ENCODE results near the gene GARIN3. TPM values are rescaled to one million over a fixed set of nuclear protein-coding genes. Genes with fewer than 3 reads are reported as not detected.
"Not testable (repeated sequence)": the region's sequence is repeated elsewhere in the genome, so short reads cannot be mapped to it uniquely, and the experiment has no call there.

GARIN3 gene
- total RNA-seq (2014; rRNA removed; shearing (Covaris generic)), result not detected in 2 replicates

DNA sequence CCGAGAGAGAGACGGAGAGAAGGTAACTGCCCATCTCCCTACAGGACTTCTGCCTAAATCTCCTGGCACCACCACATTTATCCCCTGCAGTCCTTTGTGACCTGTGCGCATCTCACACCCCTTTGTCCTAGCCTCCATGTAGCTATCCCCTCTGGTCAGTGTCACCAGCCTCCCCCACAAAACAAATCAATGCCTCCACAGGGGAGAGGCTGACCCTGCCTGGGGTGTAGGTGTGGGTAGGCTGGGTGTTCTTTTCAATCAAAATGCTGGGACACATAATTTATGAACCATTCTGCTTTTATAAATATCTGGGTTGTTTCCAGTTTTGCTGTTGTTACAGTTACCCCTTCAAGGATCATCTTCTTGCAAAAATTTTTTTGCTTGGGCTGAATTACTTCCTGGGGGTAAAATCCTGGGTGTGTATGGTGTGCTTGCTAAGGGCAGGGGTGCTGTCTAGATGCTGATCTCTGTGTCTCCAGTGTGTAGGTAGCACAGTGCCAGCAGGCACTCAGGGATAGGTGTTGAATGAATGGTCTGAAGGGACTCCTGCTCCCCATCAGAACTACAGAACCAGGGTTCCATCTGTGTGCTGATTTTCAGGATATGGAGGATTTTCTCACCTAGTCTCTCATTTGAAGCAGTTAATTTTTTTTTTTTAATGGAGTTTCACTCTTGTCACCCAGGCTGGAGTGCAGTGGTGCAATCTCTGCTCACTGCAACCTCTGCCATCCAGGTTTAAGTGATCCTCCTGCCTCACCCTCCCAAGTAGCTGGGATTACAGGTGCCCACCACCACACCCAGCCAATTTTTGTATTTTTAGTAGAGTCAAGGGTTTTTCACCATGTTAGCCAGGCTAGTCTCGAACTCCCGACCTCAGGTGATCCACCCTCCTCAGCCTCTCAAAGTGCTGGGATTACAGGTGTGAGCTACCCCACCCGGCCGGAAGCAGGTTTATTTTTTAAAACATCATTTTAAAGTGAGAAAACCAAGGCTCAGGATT lies at the start of gene GARIN3:
Gene GARIN3, minus strand, starts transcription at position 51 of the 1,000 bp plus-strand sequence. CDS start 96 bp downstream, outside the sequence.
- no peak within 1 kb of the TSS for H3K4me3 ChIP-seq (ENCODE audit: insufficient read depth, low read depth, low read length)
- no peaks in the 10 kb centered on the region for H3K27me3 ChIP-seq (ENCODE audit: control insufficient read depth, insufficient read depth, low read length)
- no peak for DNase-seq
- no peaks in the 10 kb centered on the region for H3K36me3 ChIP-seq (replicated peaks; ENCODE audit: control insufficient read depth, insufficient read depth, low read length)

DNA sequence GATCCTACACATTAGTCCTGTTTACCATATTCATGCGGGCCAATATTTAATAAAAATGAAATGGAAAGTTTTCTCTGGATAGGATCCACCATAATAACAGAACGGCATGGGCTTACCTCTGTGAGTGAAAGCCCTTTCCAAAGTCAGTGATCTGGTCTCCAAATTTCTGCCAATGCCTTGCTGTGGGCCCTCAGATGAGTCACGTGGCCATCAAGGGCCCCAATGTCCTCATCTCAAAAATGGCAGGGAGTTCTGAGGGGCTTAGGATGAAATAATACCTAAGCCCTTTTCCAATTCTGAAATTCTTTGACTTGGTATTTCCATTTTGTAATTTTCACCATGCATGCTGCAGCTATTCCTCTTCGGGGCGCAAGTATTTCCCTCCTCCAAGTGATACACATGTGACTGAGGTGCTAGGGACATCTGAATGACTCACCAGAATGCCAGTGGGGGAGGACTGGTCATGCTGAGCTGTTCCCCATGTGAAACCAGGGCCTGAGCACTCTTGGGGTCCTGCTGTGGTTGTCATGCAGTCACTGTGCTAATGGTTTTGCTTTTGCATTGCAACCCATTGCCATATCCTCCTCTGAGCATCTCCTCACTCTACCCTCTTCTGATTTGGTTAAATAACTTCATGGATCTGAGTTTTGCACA lies 49.6 kb upstream of the GARIN3 start:
- Histone ChIP-seq H3K27me3 (ENCODE audit: control insufficient read depth, insufficient read depth, low read length) (no peaks in the 10 kb centered on the region), H3K4me3 (ENCODE audit: insufficient read depth, low read depth, low read length) (no peak overlapping the region), H3K36me3 (replicated peaks; ENCODE audit: control insufficient read depth, insufficient read depth, low read length) (no peaks in the 10 kb centered on the region)
- DNase-seq, result no peak

DNA sequence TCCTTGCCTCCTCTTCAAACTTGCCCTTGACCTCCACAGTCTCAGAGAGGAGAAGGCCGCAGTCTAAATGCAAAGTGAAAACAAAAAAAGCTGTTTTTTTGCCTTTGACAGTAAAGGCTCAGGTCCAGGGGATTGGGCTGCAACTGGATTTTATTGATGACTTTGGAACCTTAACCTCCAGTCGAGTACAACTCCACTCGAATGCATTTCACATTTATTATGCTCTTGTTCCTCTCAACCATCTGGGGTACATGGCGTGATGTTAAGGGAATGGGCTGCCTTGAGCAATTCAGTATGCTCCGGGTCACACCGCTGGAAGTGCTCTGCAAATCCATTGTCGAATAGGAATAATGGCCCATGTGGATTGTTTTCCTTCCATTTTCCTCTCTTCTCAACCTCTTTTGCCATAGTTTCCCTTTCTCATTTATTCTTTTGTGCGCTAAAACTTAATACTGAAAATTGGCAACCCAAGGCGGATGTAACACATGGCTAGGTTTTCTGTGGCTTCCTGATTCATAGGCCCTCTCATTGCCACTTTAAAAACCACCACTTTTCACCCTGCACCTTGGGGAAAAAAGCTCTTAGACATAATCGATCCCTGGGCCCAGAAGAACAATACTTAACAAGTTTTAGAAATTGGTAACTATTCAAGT lies 48.9 kb upstream of the GARIN3 start:
- DNase-seq, result no peak
- Histone ChIP-seq H3K4me3 (ENCODE audit: insufficient read depth, low read depth, low read length) (no peak overlapping the region), H3K36me3 (replicated peaks; ENCODE audit: control insufficient read depth, insufficient read depth, low read length) (no peaks in the 10 kb centered on the region), H3K27me3 (ENCODE audit: control insufficient read depth, insufficient read depth, low read length) (no peaks in the 10 kb centered on the region)

DNA sequence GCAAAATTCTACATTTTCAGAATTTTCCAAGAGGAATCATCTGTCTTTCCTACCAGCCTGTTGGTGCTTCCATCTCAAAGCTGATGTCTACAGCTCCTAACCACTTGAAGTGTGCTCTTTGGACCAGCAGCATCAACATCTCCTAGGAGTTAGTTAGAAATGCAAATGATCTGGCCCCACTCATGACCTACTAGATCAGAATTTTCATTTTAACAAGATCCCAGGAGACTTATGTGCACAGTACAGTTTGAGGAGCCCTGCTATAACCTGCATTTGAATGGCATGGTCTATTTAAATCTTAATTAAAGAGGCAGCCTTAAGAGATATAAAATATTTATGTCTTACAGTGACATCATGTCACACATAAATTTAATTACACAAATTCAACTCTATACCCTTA lies 48.4 kb upstream of the GARIN3 start:
- DNase-seq, result no peak
- Histone ChIP-seq H3K4me3 (ENCODE audit: insufficient read depth, low read depth, low read length) (no peak overlapping the region), H3K36me3 (replicated peaks; ENCODE audit: control insufficient read depth, insufficient read depth, low read length) (no peaks in the 10 kb centered on the region)

DNA sequence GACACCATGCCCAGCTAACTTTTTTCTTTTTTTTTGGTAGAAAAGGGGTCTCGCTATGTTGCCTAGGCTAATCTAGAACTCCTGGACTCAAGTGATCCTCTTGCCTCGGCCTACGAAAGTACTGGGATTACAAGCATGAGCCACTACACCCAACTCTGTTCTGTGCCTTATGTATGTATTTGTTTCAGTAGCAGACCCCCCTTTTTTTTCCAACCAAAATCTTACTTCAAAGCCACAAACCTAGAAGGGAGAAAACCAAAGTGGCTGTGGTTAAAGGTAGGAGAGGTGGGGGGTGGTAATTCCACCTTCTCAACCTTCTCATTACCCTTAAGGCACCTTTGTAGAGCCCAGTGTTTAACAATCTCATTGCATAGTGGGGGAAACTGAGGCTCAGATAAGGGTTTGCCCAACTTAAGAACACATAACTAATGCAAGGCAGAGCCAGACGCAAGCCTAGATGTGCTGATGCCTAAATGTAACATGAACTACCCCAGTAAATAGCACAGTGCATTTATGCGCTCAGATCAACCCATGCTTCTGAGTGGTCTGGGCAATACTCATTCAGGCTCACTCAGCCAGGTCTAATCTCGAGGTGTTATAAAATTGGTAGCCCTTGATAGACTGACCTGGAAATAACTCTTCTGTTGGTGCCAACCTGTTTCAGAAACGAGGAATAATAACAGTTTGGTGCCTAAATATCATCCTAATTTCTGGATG lies 47.6 kb upstream of the GARIN3 start:
- no peak overlapping the region for H3K4me3 ChIP-seq (ENCODE audit: insufficient read depth, low read depth, low read length)
- no peak for DNase-seq
- H3K36me3 ChIP-seq (replicated peaks; ENCODE audit: control insufficient read depth, insufficient read depth, low read length), result no peaks in the 10 kb centered on the region
- no peaks in the 10 kb centered on the region for H3K27me3 ChIP-seq (ENCODE audit: control insufficient read depth, insufficient read depth, low read length)

More for the DNA sequence above, 48.4 kb upstream of the GARIN3 start:
- no peaks in the 10 kb centered on the region for H3K27me3 ChIP-seq (ENCODE audit: control insufficient read depth, insufficient read depth, low read length)

- Histone ChIP-seq H3K36me3 (replicated peaks; ENCODE audit: control insufficient read depth, insufficient read depth, low read length) (no peaks in the 10 kb centered on the region), H3K27me3 (ENCODE audit: control insufficient read depth, insufficient read depth, low read length) (no peaks in the 10 kb centered on the region), H3K4me3 (ENCODE audit: insufficient read depth, low read depth, low read length) (no peak overlapping the region)
- no peak for DNase-seq
These were observed 46.2 kb upstream of the GARIN3 start for GRCh38 chr5:157212307-157212706.

DNA sequence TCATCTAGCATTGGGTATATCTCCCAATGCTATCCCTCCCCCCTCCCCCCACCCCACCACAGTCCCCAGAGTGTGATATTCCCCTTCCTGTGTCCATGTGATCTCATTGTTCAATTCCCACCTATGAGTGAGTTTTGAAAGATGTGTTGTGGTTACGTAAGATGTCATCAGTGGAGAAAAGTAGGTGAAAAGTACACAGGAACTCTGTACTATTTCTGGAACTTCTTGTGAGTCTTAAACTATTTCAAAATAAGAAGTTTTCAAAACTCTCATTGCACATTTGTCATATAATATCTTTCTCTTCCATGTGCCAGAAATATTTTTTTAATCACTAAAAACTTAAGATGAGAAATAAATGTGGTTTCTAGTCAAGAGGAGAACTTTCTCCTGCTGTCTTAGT lies 44.6 kb upstream of the GARIN3 start:
- DNase-seq; H3K4me3 ChIP-seq (ENCODE audit: insufficient read depth, low read depth, low read length); H3K27me3 ChIP-seq (ENCODE audit: control insufficient read depth, insufficient read depth, low read length); H3K36me3 ChIP-seq (replicated peaks; ENCODE audit: control insufficient read depth, insufficient read depth, low read length): not testable (repeated sequence)

DNA sequence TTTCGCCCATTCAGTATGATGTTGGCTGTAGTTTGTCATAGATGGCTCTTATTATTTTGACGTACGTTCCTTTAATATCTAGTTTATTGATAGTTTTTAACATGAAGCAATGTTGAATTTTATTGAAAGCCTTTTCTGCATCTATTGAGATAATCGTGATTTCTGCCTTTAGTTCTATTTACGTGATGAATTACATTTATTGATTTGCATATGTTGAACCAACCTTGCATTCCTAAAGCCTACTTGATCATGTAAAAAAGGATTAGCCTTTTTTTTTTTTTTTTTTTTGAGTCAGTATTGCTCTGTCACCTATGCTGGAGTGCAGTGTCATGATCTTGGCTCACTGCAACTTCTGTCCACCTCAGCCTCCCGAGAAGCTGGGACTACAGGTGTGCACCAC lies 39.6 kb upstream of the GARIN3 start:
- Histone ChIP-seq H3K4me3 (ENCODE audit: insufficient read depth, low read depth, low read length) (no peak overlapping the region), H3K27me3 (ENCODE audit: control insufficient read depth, insufficient read depth, low read length) (no peaks in the 10 kb centered on the region), H3K36me3 (replicated peaks; ENCODE audit: control insufficient read depth, insufficient read depth, low read length) (no peaks in the 10 kb centered on the region)
- no peak for DNase-seq

GRCh38 chr5:157204765-157205164 lies 38.7 kb upstream of the GARIN3 start:
- Histone ChIP-seq H3K4me3 (ENCODE audit: insufficient read depth, low read depth, low read length) (no peak overlapping the region), H3K36me3 (replicated peaks; ENCODE audit: control insufficient read depth, insufficient read depth, low read length) (no peaks in the 10 kb centered on the region), H3K27me3 (ENCODE audit: control insufficient read depth, insufficient read depth, low read length) (no peaks in the 10 kb centered on the region)
- DNase-seq, result no peak

DNA sequence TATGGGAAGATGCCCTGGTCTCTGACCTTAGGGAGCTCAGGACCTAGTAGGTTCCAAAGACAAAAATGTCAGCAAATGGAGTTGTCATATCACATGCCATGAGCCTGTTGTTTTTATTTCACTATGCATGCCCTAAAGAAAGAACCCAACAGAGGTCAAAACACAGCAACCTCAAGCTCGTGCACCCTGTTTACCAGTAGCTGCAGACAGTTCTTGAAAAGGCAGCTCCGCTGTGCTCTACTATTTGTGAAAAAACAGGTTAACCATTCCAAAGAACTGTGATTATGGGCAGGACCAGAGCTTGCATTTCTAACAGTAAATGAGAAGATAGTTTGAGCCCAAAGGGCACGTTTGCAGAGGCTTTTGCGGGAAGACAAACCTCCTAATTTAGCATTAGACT lies 37.4 kb upstream of the GARIN3 start:
- no peaks in the 10 kb centered on the region for H3K27me3 ChIP-seq (ENCODE audit: control insufficient read depth, insufficient read depth, low read length)
- no peaks in the 10 kb centered on the region for H3K36me3 ChIP-seq (replicated peaks; ENCODE audit: control insufficient read depth, insufficient read depth, low read length)
- H3K4me3 ChIP-seq (ENCODE audit: insufficient read depth, low read depth, low read length), result no peak overlapping the region
- no peak for DNase-seq

GRCh38 chr5:157201857-157202256 lies 35.8 kb upstream of the GARIN3 start:
- Histone ChIP-seq H3K36me3 (replicated peaks; ENCODE audit: control insufficient read depth, insufficient read depth, low read length) (no peaks in the 10 kb centered on the region), H3K4me3 (ENCODE audit: insufficient read depth, low read depth, low read length) (no peak overlapping the region), H3K27me3 (ENCODE audit: control insufficient read depth, insufficient read depth, low read length) (no peaks in the 10 kb centered on the region)
- no peak for DNase-seq

- no peak for DNase-seq
- Histone ChIP-seq H3K36me3 (replicated peaks; ENCODE audit: control insufficient read depth, insufficient read depth, low read length) (no peaks in the 10 kb centered on the region), H3K4me3 (ENCODE audit: insufficient read depth, low read depth, low read length) (no peak overlapping the region), H3K27me3 (ENCODE audit: control insufficient read depth, insufficient read depth, low read length) (no peaks in the 10 kb centered on the region)
These were observed 32.4 kb upstream of the GARIN3 start for GRCh38 chr5:157198277-157198986.

DNA sequence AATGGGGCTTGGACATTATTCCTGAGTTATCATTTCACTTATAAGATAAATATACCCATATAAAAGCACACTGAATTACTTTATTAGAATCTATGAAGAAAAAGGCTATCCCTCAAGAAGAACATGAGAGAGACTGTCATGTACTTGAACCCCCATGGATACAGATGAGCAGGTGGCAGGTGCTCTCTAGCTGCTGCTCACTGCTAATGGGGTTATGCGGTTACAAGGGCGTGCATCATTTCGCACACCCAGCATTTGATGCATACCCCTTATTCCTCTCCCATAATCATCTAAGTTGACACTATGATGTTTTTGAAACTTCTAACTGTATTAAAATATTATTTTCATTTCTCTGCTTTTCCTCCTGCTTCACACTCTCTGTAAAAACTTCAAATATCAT lies 31.0 kb upstream of the GARIN3 start:
- no peak for DNase-seq
- no peaks in the 10 kb centered on the region for H3K27me3 ChIP-seq (ENCODE audit: control insufficient read depth, insufficient read depth, low read length)
- no peaks in the 10 kb centered on the region for H3K36me3 ChIP-seq (replicated peaks; ENCODE audit: control insufficient read depth, insufficient read depth, low read length)
- no peak overlapping the region for H3K4me3 ChIP-seq (ENCODE audit: insufficient read depth, low read depth, low read length)

DNA sequence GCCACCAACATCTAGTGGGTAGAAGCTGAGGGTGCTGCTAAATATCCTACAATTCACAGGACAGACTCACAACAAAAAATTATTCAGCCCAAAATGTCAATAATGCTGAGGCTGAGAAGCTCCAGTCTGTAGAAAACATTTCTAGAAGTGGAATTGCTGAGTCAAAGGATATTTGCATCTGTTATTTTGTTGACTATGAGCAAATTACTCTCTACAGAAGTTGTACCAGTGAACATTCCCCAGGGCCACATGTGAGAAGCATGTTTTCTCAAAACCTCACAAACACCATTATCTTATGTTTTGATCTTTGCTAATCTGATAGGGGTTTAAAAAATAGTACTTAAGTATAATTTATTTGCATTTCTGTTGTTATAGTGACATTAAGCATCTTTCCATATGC lies 30.0 kb upstream of the GARIN3 start:
- no peak for DNase-seq
- Histone ChIP-seq H3K4me3 (ENCODE audit: insufficient read depth, low read depth, low read length) (no peak overlapping the region), H3K27me3 (ENCODE audit: control insufficient read depth, insufficient read depth, low read length) (no peaks in the 10 kb centered on the region; the same call in 1 of the 2 replicates), H3K36me3 (replicated peaks; ENCODE audit: control insufficient read depth, insufficient read depth, low read length) (no peaks in the 10 kb centered on the region)

Data from H7 (cell line).